NT2/D1 (cell line): Measurements from ENCODE around the gene KATNB1.

ENCODE experiments used
- SUZ12 ChIP-seq: IDR thresholded peaks from 2 replicates; pipeline ENCODE4 v1.6.1; 2011; ENCODE audit not compliant: insufficient read length, insufficient read depth; ENCODE audit errors: extremely low read depth
- ZNF274 ChIP-seq: IDR thresholded peaks from 2 replicates; pipeline ENCODE4 v1.6.1; 2011; ENCODE audit warnings: mild to moderate bottlenecking, low read depth, low read length

GRCh38 chr16:57711993-57712392 is 23.6 kb upstream of the KATNB1 start:
- no peak for TF ChIP-seq ZNF274
- no peak for TF ChIP-seq SUZ12
